GM12891 (cell line): ENCODE results near the gene LYPD6B.

Source experiments
- POLR2A ChIP-seq: IDR thresholded peaks from 2 replicates; pipeline ENCODE4 v1.6.1; 2011; ENCODE audit warnings: low read depth, low read length, control low read depth
- POLR2AphosphoS5 ChIP-seq: IDR thresholded peaks from 2 replicates; pipeline ENCODE4 v1.6.1; 2011; ENCODE audit warnings: low read depth, low read length, control low read depth
- TAF1 ChIP-seq: IDR thresholded peaks from 2 replicates; pipeline ENCODE4 v1.6.1; 2011; ENCODE audit warnings: low read depth, low read length, control low read depth

DNA sequence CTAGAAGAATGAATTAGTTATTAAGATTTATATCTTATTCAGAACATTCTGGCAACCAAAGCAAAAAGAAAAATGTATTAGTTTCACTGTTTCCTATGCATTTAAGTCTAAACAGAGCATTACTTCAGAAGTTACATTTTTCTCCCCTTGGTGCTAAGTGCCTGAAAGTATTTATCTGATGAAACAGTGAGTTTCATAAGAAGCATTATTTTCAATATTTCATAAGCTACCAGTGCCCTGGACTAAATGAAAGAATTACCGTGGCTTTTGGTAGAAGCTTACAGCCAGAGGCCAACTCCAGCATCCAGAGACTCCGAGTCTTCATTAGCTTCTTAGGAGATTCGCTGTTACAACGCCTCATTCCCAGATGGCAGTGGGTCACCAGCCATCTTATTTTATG lies 97.6 kb downstream of the LYPD6B start:
- TF ChIP-seq POLR2AphosphoS5 (no peak), TAF1 (no peak), POLR2A (no peak)
